Measurements from ENCODE around the gene FHIT.

The FHIT gene

GRCh38 chr3:60775985-60776384, 475.3 kb downstream of the FHIT start:
- Histone ChIP-seq H3K27me3 (ENCODE audit: control insufficient read depth in 1 of 2, insufficient read depth in 2 of 2, low read length in 2 of 2) (no peaks in the 10 kb centered on the region), H3K9ac (ENCODE audit: low read length) (no peak overlapping the region), H3K27ac (ENCODE audit: low read depth, low read length) (no peak overlapping the region), H3K4me3 (ENCODE audit: low read depth in 1 of 2, low read length in 2 of 2) (no peak overlapping the region), H3K36me3 (ENCODE audit: insufficient read depth, low read length) (no peaks in the 10 kb centered on the region), H3K4me1 (ENCODE audit: insufficient read depth, low read length) (no peaks in the 10 kb centered on the region), H3K9me3 (ENCODE audit: low read length) (no peaks in the 10 kb centered on the region)

GRCh38 chr3:60774617-60775016, 476.6 kb downstream of the FHIT start:
- Histone ChIP-seq H3K9ac (ENCODE audit: low read length) (no peak overlapping the region), H3K4me1 (ENCODE audit: insufficient read depth, low read length) (no peaks in the 10 kb centered on the region), H3K27ac (ENCODE audit: low read depth, low read length) (no peak overlapping the region), H3K27me3 (ENCODE audit: control insufficient read depth in 1 of 2, insufficient read depth in 2 of 2, low read length in 2 of 2) (no peaks in the 10 kb centered on the region), H3K4me3 (ENCODE audit: low read depth in 1 of 2, low read length in 2 of 2) (no peak overlapping the region), H3K36me3 (ENCODE audit: insufficient read depth, low read length) (no peaks in the 10 kb centered on the region), H3K9me3 (ENCODE audit: low read length) (no peaks in the 10 kb centered on the region)

- H3K9ac ChIP-seq (ENCODE audit: low read length), result no peak overlapping the region
- no peaks in the 10 kb centered on the region for H3K4me1 ChIP-seq (ENCODE audit: insufficient read depth, low read length)
- H3K27me3 ChIP-seq (ENCODE audit: control insufficient read depth in 1 of 2, insufficient read depth in 2 of 2, low read length in 2 of 2), result no peaks in the 10 kb centered on the region
- H3K36me3 ChIP-seq (ENCODE audit: insufficient read depth, low read length), result no peaks in the 10 kb centered on the region
- H3K27ac ChIP-seq (ENCODE audit: low read depth, low read length), result no peak overlapping the region
- no peaks in the 10 kb centered on the region for H3K9me3 ChIP-seq (ENCODE audit: low read length)
- no peak overlapping the region for H3K4me3 ChIP-seq (ENCODE audit: low read depth in 1 of 2, low read length in 2 of 2)
Observed at GRCh38 chr3:60772584-60772983, 478.7 kb downstream of the FHIT start.

- H3K9ac ChIP-seq (ENCODE audit: low read length), result no peak overlapping the region
- H3K4me1 ChIP-seq (ENCODE audit: insufficient read depth, low read length), result no peaks in the 10 kb centered on the region
- H3K36me3 ChIP-seq (ENCODE audit: insufficient read depth, low read length), result no peaks in the 10 kb centered on the region
- no peaks in the 10 kb centered on the region for H3K27me3 ChIP-seq (ENCODE audit: control insufficient read depth in 1 of 2, insufficient read depth in 2 of 2, low read length in 2 of 2)
- H3K9me3 ChIP-seq (ENCODE audit: low read length), result no peaks in the 10 kb centered on the region
- H3K4me3 ChIP-seq (ENCODE audit: low read depth in 1 of 2, low read length in 2 of 2), result no peak overlapping the region
- no peak overlapping the region for H3K27ac ChIP-seq (ENCODE audit: low read depth, low read length)
Observed at GRCh38 chr3:60771766-60772165, 479.5 kb downstream of the FHIT start.

GRCh38 chr3:60770532-60770931, 480.7 kb downstream of the FHIT start:
- no peaks in the 10 kb centered on the region for H3K4me1 ChIP-seq (ENCODE audit: insufficient read depth, low read length)
- H3K27ac ChIP-seq (ENCODE audit: low read depth, low read length), result no peak overlapping the region
- H3K4me3 ChIP-seq (ENCODE audit: low read depth in 1 of 2, low read length in 2 of 2), result no peak overlapping the region
- H3K27me3 ChIP-seq (ENCODE audit: control insufficient read depth in 1 of 2, insufficient read depth in 2 of 2, low read length in 2 of 2), result no peaks in the 10 kb centered on the region
- H3K9ac ChIP-seq (ENCODE audit: low read length), result no peak overlapping the region
- H3K9me3 ChIP-seq (ENCODE audit: low read length), result no peaks in the 10 kb centered on the region
- H3K36me3 ChIP-seq (ENCODE audit: insufficient read depth, low read length), result no peaks in the 10 kb centered on the region

- Histone ChIP-seq H3K36me3 (ENCODE audit: insufficient read depth, low read length) (no peaks in the 10 kb centered on the region), H3K4me3 (ENCODE audit: low read depth in 1 of 2, low read length in 2 of 2) (no peak overlapping the region), H3K9me3 (ENCODE audit: low read length) (no peaks in the 10 kb centered on the region), H3K27me3 (ENCODE audit: control insufficient read depth in 1 of 2, insufficient read depth in 2 of 2, low read length in 2 of 2) (no peaks in the 10 kb centered on the region), H3K4me1 (ENCODE audit: insufficient read depth, low read length) (no peaks in the 10 kb centered on the region), H3K27ac (ENCODE audit: low read depth, low read length) (no peak overlapping the region), H3K9ac (ENCODE audit: low read length) (no peak overlapping the region)
Observed at GRCh38 chr3:60767536-60767935, 483.7 kb downstream of the FHIT start.

GRCh38 chr3:60765776-60766175, 485.5 kb downstream of the FHIT start:
- no peak overlapping the region for H3K4me3 ChIP-seq (ENCODE audit: low read depth in 1 of 2, low read length in 2 of 2)
- H3K4me1 ChIP-seq (ENCODE audit: insufficient read depth, low read length), result no peaks in the 10 kb centered on the region
- no peaks in the 10 kb centered on the region for H3K9me3 ChIP-seq (ENCODE audit: low read length)
- H3K27ac ChIP-seq (ENCODE audit: low read depth, low read length), result no peak overlapping the region
- no peaks in the 10 kb centered on the region for H3K36me3 ChIP-seq (ENCODE audit: insufficient read depth, low read length)
- H3K9ac ChIP-seq (ENCODE audit: low read length), result no peak overlapping the region
- no peaks in the 10 kb centered on the region for H3K27me3 ChIP-seq (ENCODE audit: control insufficient read depth in 1 of 2, insufficient read depth in 2 of 2, low read length in 2 of 2)

- Histone ChIP-seq H3K9me3 (ENCODE audit: low read length) (no peaks in the 10 kb centered on the region), H3K27me3 (ENCODE audit: control insufficient read depth in 1 of 2, insufficient read depth in 2 of 2, low read length in 2 of 2) (no peaks in the 10 kb centered on the region), H3K4me1 (ENCODE audit: insufficient read depth, low read length) (no peaks in the 10 kb centered on the region), H3K9ac (ENCODE audit: low read length) (no peak overlapping the region), H3K27ac (ENCODE audit: low read depth, low read length) (no peak overlapping the region), H3K4me3 (ENCODE audit: low read depth in 1 of 2, low read length in 2 of 2) (no peak overlapping the region), H3K36me3 (ENCODE audit: insufficient read depth, low read length) (no peaks in the 10 kb centered on the region)
Observed at GRCh38 chr3:60764870-60765269, 486.4 kb downstream of the FHIT start.

GRCh38 chr3:60760145-60760544, 491.1 kb downstream of the FHIT start:
- Histone ChIP-seq H3K27ac (ENCODE audit: low read depth, low read length) (no peak overlapping the region), H3K36me3 (ENCODE audit: insufficient read depth, low read length) (no peaks in the 10 kb centered on the region), H3K27me3 (ENCODE audit: control insufficient read depth in 1 of 2, insufficient read depth in 2 of 2, low read length in 2 of 2) (no peaks in the 10 kb centered on the region), H3K4me1 (ENCODE audit: insufficient read depth, low read length) (no peaks in the 10 kb centered on the region), H3K9ac (ENCODE audit: low read length) (no peak overlapping the region), H3K4me3 (ENCODE audit: low read depth in 1 of 2, low read length in 2 of 2) (no peak overlapping the region), H3K9me3 (ENCODE audit: low read length) (no peaks in the 10 kb centered on the region)

- H3K9ac ChIP-seq (ENCODE audit: low read length), result no peak overlapping the region
- no peak overlapping the region for H3K27ac ChIP-seq (ENCODE audit: low read depth, low read length)
- no peaks in the 10 kb centered on the region for H3K9me3 ChIP-seq (ENCODE audit: low read length)
- no peak overlapping the region for H3K4me3 ChIP-seq (ENCODE audit: low read depth in 1 of 2, low read length in 2 of 2)
- no peaks in the 10 kb centered on the region for H3K36me3 ChIP-seq (ENCODE audit: insufficient read depth, low read length)
- no peaks in the 10 kb centered on the region for H3K27me3 ChIP-seq (ENCODE audit: control insufficient read depth in 1 of 2, insufficient read depth in 2 of 2, low read length in 2 of 2)
- H3K4me1 ChIP-seq (ENCODE audit: insufficient read depth, low read length), result no peaks in the 10 kb centered on the region
Observed at GRCh38 chr3:60759439-60759838, 491.8 kb downstream of the FHIT start.

- no peaks in the 10 kb centered on the region for H3K4me1 ChIP-seq (ENCODE audit: insufficient read depth, low read length)
Observed at GRCh38 chr3:60758831-60759230, 492.4 kb downstream of the FHIT start.

GRCh38 chr3:60758171-60758570, 493.1 kb downstream of the FHIT start:
- Histone ChIP-seq H3K9me3 (ENCODE audit: low read length) (no peaks in the 10 kb centered on the region), H3K27me3 (ENCODE audit: control insufficient read depth in 1 of 2, insufficient read depth in 2 of 2, low read length in 2 of 2) (no peaks in the 10 kb centered on the region), H3K4me1 (ENCODE audit: insufficient read depth, low read length) (no peaks in the 10 kb centered on the region), H3K9ac (ENCODE audit: low read length) (no peak overlapping the region), H3K36me3 (ENCODE audit: insufficient read depth, low read length) (no peaks in the 10 kb centered on the region), H3K4me3 (ENCODE audit: low read depth in 1 of 2, low read length in 2 of 2) (no peak overlapping the region), H3K27ac (ENCODE audit: low read depth, low read length) (no peak overlapping the region)

More at GRCh38 chr3:60758831-60759230, 492.4 kb downstream of the FHIT start:
- H3K4me3 ChIP-seq (ENCODE audit: low read depth in 1 of 2, low read length in 2 of 2), result no peak overlapping the region
- no peak overlapping the region for H3K27ac ChIP-seq (ENCODE audit: low read depth, low read length)
- H3K9me3 ChIP-seq (ENCODE audit: low read length), result no peaks in the 10 kb centered on the region
- H3K27me3 ChIP-seq (ENCODE audit: control insufficient read depth in 1 of 2, insufficient read depth in 2 of 2, low read length in 2 of 2), result no peaks in the 10 kb centered on the region
- no peaks in the 10 kb centered on the region for H3K36me3 ChIP-seq (ENCODE audit: insufficient read depth, low read length)
- no peak overlapping the region for H3K9ac ChIP-seq (ENCODE audit: low read length)
